Left cardiac atrium (tissue), 4 donors: ENCODE measurements around the gene CDC42BPG. TPM values are rescaled to one million over a fixed set of nuclear protein-coding genes. Genes with fewer than 3 reads are reported as not detected.

Experiments
- ATAC-seq, 2 donors: fragments of 200-7000 bp; cut with Tn5 transposase; one replicate each; pipeline ENCODE4 v1.9.1; 2020; ENCODE audit warnings: mild to moderate bottlenecking in 2 of 2, moderate library complexity in 2 of 2
- DNase-seq: peaks from one replicate; pipeline ENCODE4 v3.0.0-alpha.2; 2020
- intact Hi-C, 2 donors: fragments of 100-400 bp; cut with DNase I; formaldehyde crosslinking; loops; one replicate each; pipeline versions ENCODE4 v1.14.1 to v1.15.1; 2022 to 2023
- total RNA-seq, 2 donors: library from RNA; stranded (reverse); fragmentation: NEBNext Ultra II Directional; extraction: Animal tissue kit (Norgen Biotek cat#: 25700); gene quantifications; one replicate each; pipeline ENCODE4 v1.2.1, GENCODE V29; 2021
- donor health status: DM: no; HTN: yes; CAD: no.
- donor health status: DM: no; HTN: yes; CAD: no; lungs with severe emphysema.
- donor health status: DM: yes; HTN: yes; CAD: no.
- donor health status: Dilated cardiomyopathy.

Gene CDC42BPG
- total RNA-seq, 2 donors from 2014 or later, result 0.55 to 0.65 TPM

DNA sequence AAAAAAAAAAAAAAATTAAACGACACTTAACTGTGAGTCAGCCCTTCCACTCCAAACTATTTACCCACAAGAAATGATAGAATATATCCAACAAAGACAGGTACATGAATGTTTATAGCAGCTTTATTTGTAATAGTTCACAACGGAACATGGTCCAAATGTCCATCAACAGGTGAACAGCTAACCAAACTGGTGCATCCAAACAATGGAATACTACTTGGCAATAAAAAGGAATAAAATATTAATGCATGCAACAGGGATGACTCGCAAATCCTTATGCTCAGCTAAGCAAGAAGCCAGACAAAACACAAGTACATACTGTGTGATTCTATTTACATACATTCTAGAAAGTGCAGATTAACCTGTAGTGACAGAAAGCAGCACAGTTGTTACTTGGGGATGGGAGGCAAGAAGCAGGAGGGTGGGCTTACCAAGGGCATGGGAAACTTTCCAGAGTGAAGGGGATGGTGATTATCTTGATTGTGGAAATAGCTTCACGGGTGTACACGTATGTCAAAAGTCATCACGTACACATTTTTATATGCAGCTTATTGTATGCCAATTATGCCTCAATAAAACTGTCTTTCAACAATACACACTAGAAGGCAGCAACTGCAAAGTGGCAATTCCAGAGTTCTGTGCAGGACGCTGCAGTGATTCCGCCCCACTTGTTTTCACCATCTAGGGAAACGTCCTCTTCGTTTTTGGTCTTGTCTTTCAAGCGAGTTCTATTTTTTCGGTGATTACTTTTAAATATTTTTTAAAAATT lies 59.5 kb downstream of the CDC42BPG start:
- DNase-seq, result no peak
- no peak for ATAC-seq
- intact Hi-C loops, result loop anchor here in 1 of 2 donors (10.0 kb wide), 1 partner anchor 60 kb away; the partner anchor contains the start of gene CDC42BPG

DNA sequence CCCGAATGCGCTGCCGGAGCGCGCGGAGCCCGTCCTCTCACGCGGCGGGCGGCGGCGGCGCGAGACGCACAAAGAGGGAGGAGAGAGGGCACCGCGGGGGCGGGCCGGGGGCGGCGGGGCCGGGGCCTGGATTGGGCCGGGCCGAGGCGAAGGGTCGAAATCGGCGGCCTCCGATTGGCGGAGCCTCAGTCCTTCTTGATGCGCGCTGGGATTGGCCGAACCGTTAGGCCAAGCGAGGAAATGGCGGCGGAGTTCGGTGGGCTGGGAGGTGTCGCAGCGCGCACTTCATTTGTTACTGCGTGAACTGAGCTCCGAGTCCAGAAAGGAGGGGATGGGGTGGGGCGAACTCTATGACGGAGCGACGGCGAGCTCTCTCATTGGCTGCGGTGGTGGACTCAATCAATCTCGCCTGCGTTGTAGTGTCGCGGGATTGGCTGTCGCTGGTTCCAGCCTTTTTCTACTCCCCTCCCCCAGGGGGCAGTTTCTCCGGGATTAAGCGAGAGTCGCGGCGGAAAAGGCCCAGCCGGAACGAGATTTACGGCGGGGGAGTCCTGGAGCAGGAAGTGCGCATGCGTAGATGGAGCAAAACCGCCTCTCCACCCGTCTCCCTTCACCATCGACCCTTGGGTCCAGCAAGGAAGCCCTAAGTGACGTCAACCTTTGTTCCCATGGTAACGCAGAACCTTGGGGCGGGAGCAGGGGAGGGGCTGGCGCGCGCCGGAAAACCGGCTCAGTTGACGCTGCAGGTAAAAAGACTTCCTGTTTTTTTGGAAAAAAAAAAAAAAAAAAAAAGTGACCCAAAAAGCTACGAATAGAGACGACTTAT lies 65.8 kb downstream of the CDC42BPG start, which contains the start of gene SF1:
Gene SF1 (minus strand): TSS at position 70 of the 826 bp plus-strand sequence. CDS start 150 bp downstream, outside the sequence.
- ATAC-seq, result peak; percentile 95
- peak; percentile 99 for DNase-seq
- intact Hi-C loops, result no loop called here

DNA sequence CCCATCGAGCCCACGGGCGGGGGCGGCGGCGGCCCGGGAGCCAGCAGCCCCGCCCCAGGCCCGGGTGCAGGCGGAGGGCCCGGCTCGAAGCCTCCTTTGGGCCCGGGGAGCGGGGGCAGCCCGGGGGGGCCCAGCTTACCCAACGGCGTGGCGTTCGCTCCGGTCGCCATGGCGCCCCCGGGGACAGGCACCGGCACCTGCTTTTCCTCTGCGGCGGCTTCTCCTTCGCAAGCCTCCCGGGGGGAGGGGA lies 66.3 kb downstream of the CDC42BPG start:
- DNase-seq (no peak), ATAC-seq (peak in 1 of 2 donors; percentile 8)
- intact Hi-C loops, result no loop called here

DNA sequence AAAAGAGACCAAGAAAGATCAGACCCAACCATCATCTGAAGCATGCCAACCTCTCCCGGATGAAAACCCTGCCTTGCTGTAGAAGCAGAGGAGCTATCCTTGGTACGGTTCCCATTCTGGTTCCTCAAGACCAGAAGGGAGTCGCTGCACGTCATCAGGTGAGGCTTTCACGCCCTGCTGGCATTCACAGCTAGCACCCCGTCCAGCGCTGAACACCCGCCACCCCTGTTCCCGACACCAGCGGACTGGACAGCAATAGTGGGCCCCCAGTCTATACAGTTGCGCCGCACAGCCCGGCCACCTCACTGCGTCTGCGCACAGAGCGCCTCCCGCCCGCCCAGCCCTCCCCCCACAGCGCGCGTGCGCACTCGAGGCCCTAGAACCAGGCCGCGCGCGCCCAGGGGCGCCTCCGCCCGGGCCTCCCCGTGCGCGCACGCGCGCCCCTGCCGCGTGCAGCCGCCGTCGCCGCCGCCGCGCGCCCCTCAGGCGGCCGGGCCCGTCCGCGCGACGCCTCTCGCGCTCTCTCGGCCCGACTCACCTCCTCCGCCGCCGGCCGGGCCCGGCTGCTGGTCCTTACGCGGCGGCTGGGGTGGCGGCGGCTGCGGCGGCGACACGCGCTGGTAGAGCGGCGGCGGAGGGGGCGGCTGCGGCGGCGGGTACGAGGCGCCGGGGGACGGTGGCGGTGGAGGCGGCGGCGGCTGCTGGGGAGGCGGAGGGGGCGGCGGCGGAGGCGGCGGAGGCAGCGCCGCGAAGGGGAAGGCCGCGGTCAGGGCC lies 66.8 kb downstream of the CDC42BPG start:
- ATAC-seq (peak; percentile 28 to 29), DNase-seq (peak; percentile 87)
- intact Hi-C loops, result no loop called here

DNA sequence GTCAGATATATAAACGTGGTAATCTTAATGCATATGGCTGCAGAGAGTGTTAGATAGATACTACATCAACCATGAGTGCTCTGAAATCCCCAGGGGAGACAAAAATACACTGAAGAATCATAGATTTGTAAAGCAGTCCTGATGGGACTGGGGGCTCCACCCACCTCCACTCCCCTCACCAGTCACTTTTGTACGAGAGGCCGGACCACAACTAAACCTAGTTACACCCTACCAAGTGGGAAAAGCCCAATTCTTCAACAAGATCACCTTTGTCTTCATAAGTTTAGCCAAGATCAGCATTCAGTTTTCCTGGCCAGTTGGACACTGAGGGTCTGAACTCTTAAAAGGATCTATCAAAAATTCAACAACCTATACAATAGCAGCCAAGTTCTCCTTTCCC lies 67.6 kb downstream of the CDC42BPG start:
- peak; percentile 14 for DNase-seq
- ATAC-seq, result no peak
- intact Hi-C loops, result no loop called here

DNA sequence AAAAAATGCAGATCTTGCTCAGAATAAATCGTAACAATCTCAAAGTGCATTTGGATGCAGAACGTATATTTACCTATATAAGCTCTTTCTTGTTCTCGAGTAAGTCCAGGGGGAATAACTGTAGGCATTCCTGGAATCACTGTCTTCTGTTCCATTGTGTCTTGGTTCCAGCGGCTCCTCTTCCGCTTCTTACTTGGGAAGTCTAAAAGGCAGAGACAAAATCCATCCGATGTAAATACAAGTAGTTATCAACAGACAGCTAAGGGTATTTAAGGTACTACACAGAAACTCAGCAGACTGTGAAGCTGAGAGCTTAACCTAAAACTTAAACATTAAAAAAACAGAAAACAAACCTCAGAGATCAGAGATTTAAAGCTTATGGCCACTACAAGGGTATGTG lies 68.0 kb downstream of the CDC42BPG start:
- no peak for ATAC-seq
- DNase-seq, result no peak
- intact Hi-C loops, result no loop called here

DNA sequence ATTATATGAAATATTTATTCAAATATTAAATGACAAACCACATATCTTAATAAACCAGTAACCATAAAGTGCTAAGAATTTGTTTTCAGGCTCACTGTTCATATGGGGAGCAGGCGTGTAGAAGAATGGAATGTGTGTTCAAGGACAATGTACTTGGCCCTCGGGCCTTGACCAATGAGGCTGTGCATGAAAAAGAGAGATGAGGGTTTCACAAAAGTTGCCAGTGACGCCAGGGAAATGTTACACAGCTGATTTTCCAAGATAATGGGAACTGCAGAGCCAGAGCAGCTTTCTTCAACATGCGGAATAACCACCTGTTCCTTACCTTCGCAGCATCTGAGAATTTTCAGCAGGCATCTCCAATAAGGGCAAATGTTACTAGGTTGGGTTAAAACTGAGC lies 70.3 kb downstream of the CDC42BPG start:
- intact Hi-C loops, result no loop called here
- DNase-seq (no peak), ATAC-seq (no peak)

Other genes with a start within 250 kb of the CDC42BPG start
- 1 to 10 TPM; 3.9 to 4.0 TPM for gene NRXN2, start 121.5 kb downstream of the CDC42BPG start, total RNA-seq
- gene RASGRP2, start 100.5 kb downstream of the CDC42BPG start, total RNA-seq, result 10 to 100 TPM; 25.3 to 37.1 TPM
- gene PYGM, start 84.7 kb downstream of the CDC42BPG start, total RNA-seq, result 10 to 100 TPM; 31.3 to 48.6 TPM
- 100 to 1,000 TPM; 154 to 208 TPM for gene SF1, start 66.1 kb downstream of the CDC42BPG start, total RNA-seq
- gene MAP4K2, start 41.4 kb downstream of the CDC42BPG start, total RNA-seq, result 10 to 100 TPM in 1 of 2 donors, 1 to 10 TPM in 1; 10.0 to 10.4 TPM
- gene MEN1, start 34.1 kb downstream of the CDC42BPG start, total RNA-seq, result 10 to 100 TPM in 1 of 2 donors, 1 to 10 TPM in 1; 9.0 to 12.3 TPM
- gene EHD1, start 34.0 kb upstream of the CDC42BPG start, total RNA-seq, result 10 to 100 TPM; 36.6 to 43.1 TPM
- 10 to 100 TPM; 12.3 to 14.6 TPM for gene ATG2A, start 72.6 kb upstream of the CDC42BPG start, total RNA-seq
- 10 to 100 TPM; 17.9 to 20.5 TPM for gene PPP2R5B, start 80.0 kb upstream of the CDC42BPG start, total RNA-seq
- gene GPHA2, start 91.2 kb upstream of the CDC42BPG start, total RNA-seq, result not detected
- not detected for gene MAJIN, start 127.5 kb upstream of the CDC42BPG start, total RNA-seq
- 1 to 10 TPM; 1.4 to 1.6 TPM for gene BATF2, start 152.3 kb upstream of the CDC42BPG start, total RNA-seq
- gene ARL2, start 169.5 kb upstream of the CDC42BPG start, total RNA-seq, result 100 to 1,000 TPM; 110 to 116 TPM
- 10 to 100 TPM; 17.2 to 20.1 TPM for gene SNX15, start 182.8 kb upstream of the CDC42BPG start, total RNA-seq
- 1 to 10 TPM; 5.2 to 9.5 TPM for gene SAC3D1, start 196.6 kb upstream of the CDC42BPG start, total RNA-seq
- 1 to 10 TPM; 6.6 to 7.0 TPM for gene NAALADL1, start 213.9 kb upstream of the CDC42BPG start, total RNA-seq
- gene CDCA5, start 239.4 kb upstream of the CDC42BPG start, total RNA-seq, result 1 to 10 TPM in 1 of 2 donors, under 1 TPM in 1; 0.81 to 2.5 TPM
- gene ZFPL1, start 239.6 kb upstream of the CDC42BPG start, total RNA-seq, result 10 to 100 TPM; 26.2 to 26.5 TPM